Liver (tissue), 3 donors: ENCODE results near the gene SIRT1.

Experiments
- HNF4A ChIP-seq, 2 donors: conservative IDR thresholded peaks; 2 replicates each; pipeline ENCODE4 v1.6.1; 2016; ENCODE audit warnings: antibody characterized with exemption in 2 of 2, mild to moderate bottlenecking in 2 of 2
- JUND ChIP-seq, 2 donors: IDR thresholded peaks; 2 replicates each; pipeline ENCODE4 v1.6.1; 2016; ENCODE audit warnings: antibody characterized with exemption in 2 of 2
- NR2F2 ChIP-seq: IDR thresholded peaks from 2 replicates; pipeline ENCODE4 v1.6.1; 2016; ENCODE audit warnings: antibody characterized with exemption
- RAD21 ChIP-seq, 2 donors: IDR thresholded peaks; 2 replicates each; pipeline ENCODE4 v1.6.1; 2016; ENCODE audit warnings: antibody characterized with exemption in 2 of 2, mild to moderate bottlenecking in 2 of 2
- SP1 ChIP-seq: IDR thresholded peaks from 2 replicates; pipeline ENCODE4 v1.6.1; 2018; ENCODE audit warnings: antibody characterized with exemption, mild to moderate bottlenecking
- TF ChIP-seq, protein P1 (sequence below): fragments of 150-350 bp; IDR thresholded peaks from 2 replicates; pipeline ENCODE4 v1.5.1; 2017; ENCODE audit warnings: improper control_type of control experiment, low read depth, low read length; ENCODE audit not compliant: missing input control
- TF ChIP-seq, protein P2 (sequence below): IDR thresholded peaks from 2 replicates; pipeline ENCODE4 v1.6.1; 2016; ENCODE audit warnings: antibody characterized with exemption
- donor health status: healthy.
- donor health status: healthy.

DNA sequence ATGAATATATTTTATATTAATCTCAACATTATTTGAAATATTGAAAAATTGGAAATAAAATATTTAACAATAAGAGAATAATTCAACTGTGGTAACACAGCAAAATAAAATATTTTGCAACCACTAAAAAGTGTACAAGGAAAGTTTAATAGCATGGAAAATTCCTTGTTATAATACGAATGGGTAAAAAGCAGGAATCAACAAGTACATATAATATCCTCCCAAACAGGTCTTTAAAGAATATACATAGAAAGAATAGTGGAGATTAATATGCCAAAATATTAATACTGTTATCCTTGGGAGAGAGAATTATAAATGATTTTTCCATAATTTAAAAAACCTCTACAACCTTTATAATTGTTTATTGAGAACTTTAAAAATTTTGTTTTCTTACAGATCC lies 47.5 kb upstream of the SIRT1 start:
- TF ChIP-seq SP1, result no peak
- TF ChIP-seq HNF4A (conservative IDR thresholded peaks at IDR 0.05), result no peak
- TF ChIP-seq, protein P1, sequence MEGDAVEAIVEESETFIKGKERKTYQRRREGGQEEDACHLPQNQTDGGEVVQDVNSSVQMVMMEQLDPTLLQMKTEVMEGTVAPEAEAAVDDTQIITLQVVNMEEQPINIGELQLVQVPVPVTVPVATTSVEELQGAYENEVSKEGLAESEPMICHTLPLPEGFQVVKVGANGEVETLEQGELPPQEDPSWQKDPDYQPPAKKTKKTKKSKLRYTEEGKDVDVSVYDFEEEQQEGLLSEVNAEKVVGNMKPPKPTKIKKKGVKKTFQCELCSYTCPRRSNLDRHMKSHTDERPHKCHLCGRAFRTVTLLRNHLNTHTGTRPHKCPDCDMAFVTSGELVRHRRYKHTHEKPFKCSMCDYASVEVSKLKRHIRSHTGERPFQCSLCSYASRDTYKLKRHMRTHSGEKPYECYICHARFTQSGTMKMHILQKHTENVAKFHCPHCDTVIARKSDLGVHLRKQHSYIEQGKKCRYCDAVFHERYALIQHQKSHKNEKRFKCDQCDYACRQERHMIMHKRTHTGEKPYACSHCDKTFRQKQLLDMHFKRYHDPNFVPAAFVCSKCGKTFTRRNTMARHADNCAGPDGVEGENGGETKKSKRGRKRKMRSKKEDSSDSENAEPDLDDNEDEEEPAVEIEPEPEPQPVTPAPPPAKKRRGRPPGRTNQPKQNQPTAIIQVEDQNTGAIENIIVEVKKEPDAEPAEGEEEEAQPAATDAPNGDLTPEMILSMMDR, result no peak
- no peak for TF ChIP-seq RAD21 (IDR thresholded peaks at IDR 0.05)
- no peak for TF ChIP-seq NR2F2
- no peak for TF ChIP-seq JUND (IDR thresholded peaks at IDR 0.05)
- TF ChIP-seq, protein P2, sequence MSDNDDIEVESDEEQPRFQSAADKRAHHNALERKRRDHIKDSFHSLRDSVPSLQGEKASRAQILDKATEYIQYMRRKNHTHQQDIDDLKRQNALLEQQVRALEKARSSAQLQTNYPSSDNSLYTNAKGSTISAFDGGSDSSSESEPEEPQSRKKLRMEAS, result no peak
